ENCODE results near the gene TM6SF1.
"Not testable (repeated sequence)": the region's sequence is repeated elsewhere in the genome, so short reads cannot be mapped to it uniquely, and the experiment has no call there.

Gene TM6SF1

GRCh38 chr15:83106994-83107840 lies at the start of gene TM6SF1:
TSS of gene TM6SF1 (plus strand) at chr15:83107645. CDS start at chr15:83107681, 36 bp downstream.
- no peak for DNase-seq

GRCh38 chr15:83057696-83058376 lies 49.6 kb upstream of the TM6SF1 start:
- no peak for DNase-seq

- no peak for DNase-seq
Observed at GRCh38 chr15:83061680-83062079, 45.8 kb upstream of the TM6SF1 start.

GRCh38 chr15:83062768-83063180 lies 44.7 kb upstream of the TM6SF1 start:
- no peak for DNase-seq

GRCh38 chr15:83063551-83063950 lies 43.9 kb upstream of the TM6SF1 start:
- no peak for DNase-seq

- DNase-seq = no peak
Observed at GRCh38 chr15:83064859-83065258, 42.6 kb upstream of the TM6SF1 start.

- no peak for DNase-seq
Observed at GRCh38 chr15:83065431-83065830, 42.0 kb upstream of the TM6SF1 start.

- DNase-seq = no peak
Observed at GRCh38 chr15:83066034-83066733, 41.3 kb upstream of the TM6SF1 start.

GRCh38 chr15:83066734-83067637 lies 40.5 kb upstream of the TM6SF1 start, which contains the start of gene BTBD1:
TSS of gene BTBD1 (minus strand) at chr15:83067252. CDS start at chr15:83067151, 101 bp downstream.
- peak; percentile 81 for DNase-seq

GRCh38 chr15:83067638-83067962 lies 39.8 kb upstream of the TM6SF1 start:
- no peak for DNase-seq

GRCh38 chr15:83068054-83068453 lies 39.4 kb upstream of the TM6SF1 start:
- DNase-seq = no peak

- DNase-seq = not testable (repeated sequence)
Observed at GRCh38 chr15:83069211-83069642, 38.2 kb upstream of the TM6SF1 start.

GRCh38 chr15:83077491-83078230 lies 29.8 kb upstream of the TM6SF1 start:
- DNase-seq = no peak

- DNase-seq = no peak
Observed at GRCh38 chr15:83078712-83079111, 28.7 kb upstream of the TM6SF1 start.

- no peak for DNase-seq
Observed at GRCh38 chr15:83081256-83082014, 26.0 kb upstream of the TM6SF1 start.

- no peak for DNase-seq
Observed at GRCh38 chr15:83082730-83083386, 24.6 kb upstream of the TM6SF1 start.

- DNase-seq = not testable (repeated sequence)
Observed at GRCh38 chr15:83085461-83085860, 22.0 kb upstream of the TM6SF1 start.

GRCh38 chr15:83085864-83086552 lies 21.4 kb upstream of the TM6SF1 start:
- not testable (repeated sequence) for DNase-seq

- DNase-seq = no peak
Observed at GRCh38 chr15:83087576-83087975, 19.9 kb upstream of the TM6SF1 start.

GRCh38 chr15:83088876-83089275 lies 18.6 kb upstream of the TM6SF1 start:
- DNase-seq = no peak
